Retina (tissue), 1 donor: Measurements from ENCODE around the gene HOXB2.

Source experiments
- DNase-seq: peaks from one replicate; pipeline ENCODE4 v3.0.0-alpha.2; 2016

The HOXB2 gene

GRCh38 chr17:48545022-48545375, at the start of gene HOXB2:
TSS of gene HOXB2 (minus strand) at chr17:48545109. CDS start at chr17:48544911, 198 bp downstream.
- peak; percentile 35 for DNase-seq

- peak; percentile 95 for DNase-seq
Measured at GRCh38 chr17:48593840-48594537, 49.1 kb upstream of the HOXB2 start.

GRCh38 chr17:48593126-48593829, 48.4 kb upstream of the HOXB2 start, which contains the start of gene HOXB5:
TSS of gene HOXB5 (minus strand) at chr17:48593779. CDS start at chr17:48593682, 97 bp downstream.
- peak; percentile 70 for DNase-seq

- DNase-seq, result no peak
Measured at GRCh38 chr17:48592577-48592976, 47.7 kb upstream of the HOXB2 start.

- DNase-seq, result no peak
Measured at GRCh38 chr17:48592057-48592514, 47.2 kb upstream of the HOXB2 start.

GRCh38 chr17:48591255-48592056, 46.5 kb upstream of the HOXB2 start:
- DNase-seq, result no peak

GRCh38 chr17:48590607-48591161, 45.8 kb upstream of the HOXB2 start:
- DNase-seq, result no peak

GRCh38 chr17:48589831-48590606, 45.1 kb upstream of the HOXB2 start, which contains the start of gene HOXB3:
TSS of gene HOXB3 (minus strand) at chr17:48590241. CDS start at chr17:48552474, 37,767 bp downstream.
- DNase-seq, result no peak

GRCh38 chr17:48589060-48589830, 44.3 kb upstream of the HOXB2 start:
- no peak for DNase-seq

GRCh38 chr17:48588528-48588927, 43.6 kb upstream of the HOXB2 start:
- DNase-seq, result no peak

GRCh38 chr17:48588074-48588415, 43.1 kb upstream of the HOXB2 start:
- DNase-seq, result no peak

- DNase-seq, result no peak
Measured at GRCh38 chr17:48587276-48588073, 42.6 kb upstream of the HOXB2 start.

GRCh38 chr17:48586355-48587258, 41.7 kb upstream of the HOXB2 start:
- peak; percentile 73 for DNase-seq

- DNase-seq, result no peak
Measured at GRCh38 chr17:48584223-48584741, 39.4 kb upstream of the HOXB2 start.

- no peak for DNase-seq
Measured at GRCh38 chr17:48583708-48584222, 38.9 kb upstream of the HOXB2 start.

GRCh38 chr17:48582750-48583069, 37.8 kb upstream of the HOXB2 start:
- DNase-seq, result no peak

- DNase-seq, result peak; percentile 78
Measured at GRCh38 chr17:48579760-48580554, 35.0 kb upstream of the HOXB2 start.

GRCh38 chr17:48579471-48579759, 34.5 kb upstream of the HOXB2 start:
- peak; percentile 67 for DNase-seq
